GM19468 (cell line): ENCODE results near the gene GADD45B.

Source experiments
- ATAC-seq: cut with Tn5 transposase; IDR thresholded peaks from one replicate; pipeline ENCODE4 v1.9.1; 2021; ENCODE audit warnings: mild to moderate bottlenecking, moderate library complexity, moderate number of reproducible peaks; ENCODE audit not compliant: unreplicated experiment; ENCODE audit errors: extremely low read depth

GADD45B gene, protein sequence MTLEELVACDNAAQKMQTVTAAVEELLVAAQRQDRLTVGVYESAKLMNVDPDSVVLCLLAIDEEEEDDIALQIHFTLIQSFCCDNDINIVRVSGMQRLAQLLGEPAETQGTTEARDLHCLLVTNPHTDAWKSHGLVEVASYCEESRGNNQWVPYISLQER

DNA sequence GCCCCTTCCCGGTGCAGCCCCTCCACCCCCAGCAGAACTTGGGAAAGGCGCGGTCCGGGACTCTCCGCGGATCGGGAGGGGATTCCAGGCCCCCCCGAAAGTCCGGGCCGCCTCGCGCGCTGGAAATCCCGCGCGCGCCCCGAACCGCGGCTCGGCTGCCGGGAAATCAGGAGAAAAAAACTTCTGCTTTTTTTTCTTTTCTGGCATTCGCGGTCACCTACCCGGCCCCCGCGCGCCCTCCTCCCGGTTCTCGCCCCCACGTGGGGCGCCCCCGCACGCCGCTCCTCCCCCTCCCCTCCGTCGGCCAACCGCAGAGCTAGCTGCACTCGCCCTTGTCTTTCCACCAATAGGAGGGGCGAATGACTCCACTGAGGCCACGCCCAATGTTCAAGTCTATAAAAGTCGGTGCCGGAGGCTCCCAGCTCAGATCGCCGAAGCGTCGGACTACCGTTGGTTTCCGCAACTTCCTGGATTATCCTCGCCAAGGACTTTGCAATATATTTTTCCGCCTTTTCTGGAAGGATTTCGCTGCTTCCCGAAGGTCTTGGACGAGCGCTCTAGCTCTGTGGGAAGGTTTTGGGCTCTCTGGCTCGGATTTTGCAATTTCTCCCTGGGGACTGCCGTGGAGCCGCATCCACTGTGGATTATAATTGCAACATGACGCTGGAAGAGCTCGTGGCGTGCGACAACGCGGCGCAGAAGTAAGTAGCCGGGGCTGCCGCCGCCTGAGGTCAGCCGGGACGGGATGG is at the start of gene GADD45B:
TSS of gene GADD45B (plus strand) at position 426 of the 749 bp plus-strand sequence. CDS start at position 658, 232 bp downstream.
- ATAC-seq, result peak; percentile 33

DNA sequence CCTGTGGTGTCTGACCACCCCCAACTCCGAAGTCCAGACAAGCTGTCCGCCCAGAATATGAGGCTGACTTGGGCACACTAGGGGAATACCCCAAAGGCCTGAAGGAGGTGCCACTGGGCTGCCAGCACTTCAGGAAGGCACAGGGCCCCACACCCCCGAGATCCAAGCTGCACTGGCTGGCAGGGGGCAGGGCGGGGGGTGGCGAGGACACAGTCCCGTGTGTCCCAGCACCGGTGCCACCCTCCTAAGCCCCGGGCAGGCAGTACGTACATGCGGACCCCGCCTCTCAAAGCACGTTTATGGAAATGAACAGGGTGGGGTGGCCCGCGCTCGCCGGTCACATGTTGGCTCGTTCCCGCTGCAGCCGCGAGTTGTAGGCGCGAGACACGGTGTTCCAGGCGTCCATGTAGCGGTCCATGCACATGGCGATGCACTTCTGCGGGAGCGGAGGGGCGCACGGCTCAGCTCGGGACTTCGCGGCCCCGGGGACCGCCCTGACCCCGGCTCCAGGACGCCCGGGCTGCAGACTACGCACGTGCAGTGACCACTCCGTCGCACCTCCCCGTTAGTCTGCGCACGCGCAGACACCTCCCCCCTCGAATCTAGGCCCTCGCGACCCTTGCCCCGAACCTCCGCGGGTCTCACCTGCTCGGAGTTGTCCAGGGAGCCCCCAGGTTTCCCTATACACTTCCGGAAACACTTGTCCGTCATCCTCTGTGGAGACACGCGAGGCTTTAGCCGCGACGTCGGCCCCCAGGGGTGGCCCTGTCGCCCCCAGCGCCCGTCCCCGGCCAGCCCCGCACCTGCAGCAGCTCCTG is 49.1 kb upstream of the GADD45B start:
- ATAC-seq, result no peak

DNA sequence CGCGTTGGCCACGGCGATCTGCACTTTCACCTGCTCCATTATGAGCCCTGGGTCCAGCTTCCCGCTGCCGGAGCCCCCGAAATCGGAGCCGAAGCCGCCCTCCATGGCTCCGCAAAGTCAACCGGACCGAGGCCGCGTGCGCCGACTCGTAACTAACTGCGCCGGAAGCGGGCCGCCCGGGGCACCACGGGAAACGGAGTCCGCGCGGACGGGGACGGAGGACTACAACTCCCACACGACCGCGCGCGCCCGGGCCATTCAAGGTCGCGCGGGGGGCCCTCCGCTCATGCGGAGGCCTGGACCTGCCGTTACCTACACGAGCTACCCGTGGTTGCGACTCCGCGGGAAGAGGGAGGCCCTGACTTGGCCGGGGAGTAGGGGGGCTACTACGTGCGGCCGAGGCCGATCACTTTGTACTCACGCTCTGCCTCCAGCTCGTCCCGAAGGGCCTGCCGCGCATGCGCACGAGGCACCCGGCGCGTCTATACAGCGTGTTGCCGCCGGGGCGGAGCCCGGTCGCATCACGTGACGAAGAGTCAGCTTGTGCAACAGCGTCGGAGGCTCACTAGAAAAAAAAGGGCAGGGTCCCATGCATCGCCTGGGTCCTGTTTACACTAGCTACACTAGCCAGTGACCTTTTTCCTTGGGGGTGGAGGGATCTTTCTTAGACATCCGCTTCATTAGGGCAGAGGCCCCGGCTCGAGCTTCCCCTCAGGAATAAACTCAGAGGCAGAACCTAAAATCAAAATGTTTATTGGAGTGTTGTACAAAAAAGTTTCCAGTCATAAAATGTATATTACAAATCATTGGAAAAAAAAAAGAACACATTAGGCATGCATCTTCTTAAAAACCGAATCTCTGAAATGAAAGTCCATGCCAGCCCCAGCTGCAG is 48.3 kb upstream of the GADD45B start, which contains the start of gene TIMM13:
TSS of gene TIMM13 (minus strand) at position 158 of the 892 bp plus-strand sequence. CDS start at position 105, 53 bp downstream.
- peak; percentile 52 for ATAC-seq

DNA sequence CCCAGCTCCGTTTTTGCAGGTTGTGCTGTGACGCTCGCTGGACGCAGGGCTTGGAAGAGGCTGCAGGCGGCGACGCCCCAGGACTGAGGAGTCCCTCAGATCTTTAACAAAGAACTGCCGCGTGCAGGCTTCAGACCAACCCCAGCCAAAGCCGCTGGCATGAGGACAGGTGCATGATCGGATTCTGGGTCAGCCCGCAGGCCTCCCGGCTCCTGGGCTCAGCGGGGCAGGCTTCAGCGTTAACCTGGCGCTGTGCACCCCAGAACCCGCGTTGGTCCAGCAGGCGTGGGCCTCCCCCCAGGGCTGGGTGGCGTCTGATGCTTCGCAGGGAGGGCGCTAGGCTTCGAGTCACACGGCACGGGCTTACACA is 47.6 kb upstream of the GADD45B start:
- ATAC-seq, result no peak

DNA sequence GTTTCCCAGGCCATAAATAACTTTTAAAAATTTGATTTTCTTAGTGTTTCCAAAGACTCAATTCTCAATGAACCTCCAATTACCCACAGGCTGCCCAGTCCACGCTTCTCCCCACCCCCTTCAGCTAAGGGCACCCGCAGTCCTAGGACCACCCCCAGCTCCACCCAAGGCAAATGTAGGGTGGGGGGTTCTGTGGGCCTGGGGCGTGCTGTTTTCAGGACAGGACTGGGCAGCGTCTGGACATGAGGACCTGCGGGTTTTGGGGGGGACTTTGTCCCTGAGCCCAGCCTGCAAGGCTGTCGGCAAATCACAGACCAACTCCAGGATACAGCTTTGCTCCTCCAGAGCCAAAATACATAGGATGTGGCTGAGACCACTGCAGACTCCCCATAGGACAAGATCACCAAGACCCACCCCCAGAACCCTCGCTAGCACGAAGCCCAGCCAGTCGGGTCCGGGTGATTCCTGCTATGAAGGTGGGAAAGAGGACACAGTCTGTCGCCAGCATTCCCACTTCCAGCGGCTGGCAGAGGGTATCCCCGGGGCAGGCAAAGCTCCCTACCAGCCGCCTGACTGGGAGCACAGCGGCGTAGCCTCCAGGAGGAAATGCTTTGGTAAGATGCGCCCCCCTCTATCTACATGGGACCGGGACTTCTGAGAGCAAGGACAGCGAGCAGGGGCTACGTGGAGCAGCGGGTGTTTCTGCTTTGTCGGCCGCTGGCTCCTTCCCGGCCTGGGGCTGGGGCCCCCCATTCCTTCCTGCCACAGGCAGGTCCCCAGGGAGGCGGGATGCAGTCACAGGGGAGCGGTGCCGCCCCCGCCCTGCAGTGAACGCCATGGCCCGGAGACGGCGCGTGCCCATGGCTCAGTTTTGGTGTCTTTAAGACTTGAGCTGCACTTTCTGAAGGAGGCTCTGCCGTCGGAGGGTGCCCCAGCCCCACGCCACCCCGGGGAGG is 46.9 kb upstream of the GADD45B start:
- no peak for ATAC-seq

DNA sequence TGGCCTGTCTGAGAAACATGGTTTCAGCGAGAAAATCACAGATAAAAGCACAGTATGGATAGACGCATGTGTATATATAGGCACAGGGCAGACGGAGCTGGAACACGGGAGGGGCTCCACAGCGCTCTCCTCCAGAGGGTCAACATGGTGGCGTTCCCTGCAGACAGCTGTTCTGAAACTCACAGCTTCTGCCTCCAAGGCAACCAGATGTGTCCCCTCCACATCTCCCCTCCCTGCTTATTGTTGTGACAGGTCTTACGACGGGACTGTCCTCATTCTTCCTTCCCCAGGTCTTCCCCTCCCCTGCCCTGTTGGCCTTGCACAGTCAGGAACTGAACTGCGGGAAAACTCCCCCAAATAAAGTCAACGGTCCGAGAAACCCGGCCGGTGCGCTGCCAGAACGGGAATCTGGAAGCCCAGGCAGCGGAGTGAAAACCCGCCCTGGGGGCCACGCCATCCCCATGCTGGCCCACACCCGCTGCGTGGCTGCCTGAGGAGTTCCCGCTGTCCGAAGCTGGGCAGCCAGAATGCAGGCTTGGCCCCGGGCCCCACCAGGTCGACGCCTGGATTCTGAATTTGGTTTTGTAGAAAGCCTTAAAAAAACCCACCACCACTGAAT is 45.9 kb upstream of the GADD45B start:
- ATAC-seq, result no peak

DNA sequence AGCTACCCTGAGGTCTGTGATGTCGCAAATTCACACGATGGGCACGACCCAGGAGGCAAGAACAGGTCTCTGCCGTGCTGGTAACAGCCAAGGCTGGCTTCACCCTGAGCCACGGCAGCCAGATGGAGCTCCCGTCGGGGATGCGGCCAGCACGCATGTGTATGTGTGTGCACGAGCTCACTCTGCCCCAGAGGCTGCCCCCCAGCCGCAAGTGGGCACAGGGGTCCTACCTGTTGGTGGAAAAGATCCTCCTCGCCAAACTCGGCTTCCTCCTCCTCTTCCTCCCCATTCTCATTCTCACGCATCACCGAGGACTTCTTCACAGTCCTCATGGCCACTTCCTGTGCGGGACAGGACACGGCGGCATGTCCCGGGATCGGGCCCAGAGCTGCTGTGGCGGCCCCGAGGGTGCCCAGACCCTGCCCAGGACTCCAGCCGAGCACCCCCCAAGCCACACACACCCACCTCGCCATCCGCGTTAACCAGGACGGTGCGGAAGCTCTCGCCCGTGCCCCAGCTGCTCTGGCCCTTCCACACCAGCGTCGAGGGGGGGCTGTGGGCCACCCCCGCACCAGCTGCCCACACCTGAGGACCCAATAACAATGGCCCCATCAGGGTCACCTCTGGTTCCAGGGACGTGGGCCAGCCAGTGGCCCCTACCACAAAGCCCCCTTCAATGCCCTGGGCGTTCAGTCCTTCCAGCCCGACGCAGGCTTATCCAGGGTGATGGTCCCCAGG is 44.4 kb upstream of the GADD45B start:
- no peak for ATAC-seq

DNA sequence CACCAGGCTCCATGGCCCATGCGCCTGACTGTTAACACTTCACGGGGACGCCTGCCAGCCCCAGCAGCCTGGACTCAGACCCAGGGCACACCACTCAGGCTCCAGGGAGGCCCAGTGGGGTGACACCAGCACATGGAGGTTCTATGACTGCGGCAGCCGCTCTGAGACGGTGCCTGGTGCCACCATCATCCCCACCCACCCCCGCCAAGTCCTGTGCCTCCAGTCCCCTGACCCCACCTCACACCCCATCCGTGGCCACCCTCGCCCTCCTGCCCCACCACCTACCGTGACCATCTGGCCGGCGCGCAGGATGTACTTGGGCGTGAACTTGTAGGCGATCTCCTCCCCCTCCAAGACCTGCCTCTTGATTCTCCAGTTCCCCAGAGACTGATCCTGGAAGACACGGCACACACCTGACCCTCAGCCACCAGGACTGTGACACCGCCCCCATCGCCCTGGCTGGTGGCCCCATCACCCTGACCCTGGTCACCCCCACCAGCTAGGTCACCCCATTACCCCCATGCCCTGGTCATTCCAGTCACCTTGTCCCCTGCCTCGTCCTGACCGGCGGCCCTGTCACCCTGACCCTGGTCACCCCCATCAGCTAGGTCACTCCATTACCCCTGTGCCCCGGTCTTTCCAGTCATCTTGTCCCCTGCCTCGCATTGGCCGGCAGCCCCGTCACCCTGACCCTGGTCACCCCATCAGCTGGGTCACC is 43.6 kb upstream of the GADD45B start:
- ATAC-seq, result no peak

DNA sequence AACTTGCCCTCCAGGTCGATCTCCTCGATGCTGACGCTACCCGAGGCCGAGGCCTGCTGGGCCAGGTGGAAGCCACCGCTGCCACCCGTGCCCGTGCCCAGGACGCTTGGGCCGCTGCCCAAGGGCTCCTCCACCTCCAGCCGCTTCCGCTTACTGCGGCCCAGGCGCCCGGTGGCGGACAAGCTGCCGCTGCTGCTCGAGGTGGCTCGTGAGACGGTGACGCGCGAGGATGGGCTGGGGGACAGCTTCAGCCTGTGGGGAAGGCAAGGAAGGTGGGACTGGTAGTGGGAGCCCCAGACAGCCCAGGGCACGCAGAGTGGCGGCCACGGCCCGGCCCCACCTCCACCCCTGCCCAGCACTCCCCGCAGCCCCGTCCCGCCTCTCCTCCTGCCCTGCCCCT is 42.1 kb upstream of the GADD45B start:
- ATAC-seq, result no peak

DNA sequence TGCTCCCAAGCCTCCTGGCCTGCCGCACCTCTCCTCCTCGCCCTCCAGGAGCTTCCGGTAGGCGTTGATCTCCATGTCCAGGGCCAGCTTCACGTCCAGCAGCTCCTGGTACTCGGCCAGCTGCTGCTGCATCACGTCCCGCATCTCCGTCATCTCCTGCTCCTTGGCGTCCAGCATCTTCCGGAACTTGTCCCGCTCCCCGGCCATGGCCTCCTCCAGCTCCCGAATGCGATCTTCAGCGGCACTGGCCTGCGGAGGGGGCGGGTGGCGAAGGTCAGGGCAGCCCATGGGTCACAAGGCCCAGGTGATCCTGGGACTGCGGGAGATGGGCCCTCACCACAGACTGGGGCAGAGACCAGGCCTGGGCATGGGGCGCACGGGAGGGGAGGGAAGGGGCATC is 41.7 kb upstream of the GADD45B start:
- ATAC-seq, result no peak

DNA sequence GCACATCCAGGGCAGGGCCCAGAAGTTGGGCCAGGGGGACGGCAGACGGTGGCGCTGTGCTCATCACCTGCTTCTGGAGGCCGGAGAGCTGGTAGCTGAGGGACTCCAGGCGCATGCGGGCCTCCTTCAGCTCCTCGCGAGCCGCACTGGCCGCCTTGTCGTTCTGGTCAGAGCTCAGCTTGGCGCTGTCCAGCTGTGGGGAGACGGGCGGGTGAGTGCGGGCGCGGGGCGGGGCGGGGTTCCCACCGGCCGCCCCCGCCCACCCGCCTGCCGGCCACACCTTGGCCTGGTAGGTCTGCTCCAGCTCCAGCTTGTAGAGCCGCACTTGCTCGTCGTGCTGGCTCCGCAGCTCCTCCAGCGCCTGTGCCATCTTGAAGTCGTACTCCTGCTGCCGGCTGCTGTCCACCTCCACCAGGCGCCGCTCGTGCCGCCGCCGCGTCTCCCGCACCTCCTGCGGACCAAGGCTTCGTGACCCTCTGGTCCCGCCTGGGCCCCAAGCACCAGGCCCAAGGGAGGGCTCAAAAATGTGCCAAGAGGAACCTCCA is 41.1 kb upstream of the GADD45B start:
- ATAC-seq, result no peak

DNA sequence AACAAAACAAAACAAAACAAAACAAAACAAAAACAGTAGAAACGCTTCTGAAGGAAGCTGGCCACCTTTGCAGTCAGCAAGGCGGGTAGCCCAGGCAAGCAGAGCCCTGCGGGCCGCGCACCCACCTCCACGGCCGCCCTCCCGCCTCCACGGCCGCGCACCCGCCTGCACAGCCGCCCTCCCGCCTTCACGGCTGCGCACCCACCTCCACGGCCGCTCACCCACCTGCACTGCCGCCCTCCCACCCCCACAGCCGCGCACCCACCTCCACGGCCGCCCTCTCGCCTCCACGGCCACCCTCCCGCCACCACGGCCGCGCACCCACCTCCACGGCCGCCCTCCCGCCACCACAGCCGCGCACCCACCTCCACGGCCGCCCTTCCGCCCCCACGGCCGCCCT is 39.5 kb upstream of the GADD45B start:
- no peak for ATAC-seq

DNA sequence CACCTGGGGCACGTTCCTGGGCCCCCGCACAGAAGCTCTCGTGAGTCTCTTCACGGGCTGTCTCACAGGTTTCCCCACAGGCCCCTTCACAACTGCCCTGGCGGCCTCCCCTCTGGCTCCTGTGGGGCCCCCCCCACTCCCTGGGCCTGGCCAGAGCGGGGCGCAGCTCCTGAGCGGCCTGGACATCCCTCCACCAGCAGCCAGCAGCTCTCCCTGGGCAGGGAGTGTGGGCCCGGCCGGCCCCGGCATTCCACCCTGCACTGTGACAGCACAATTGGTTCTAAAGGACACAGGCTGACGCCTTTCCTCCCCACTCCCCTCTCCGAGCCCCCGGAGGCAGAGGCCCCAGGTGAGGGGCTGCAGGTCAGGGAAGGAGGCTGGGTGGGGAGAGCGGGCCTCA is 39.0 kb upstream of the GADD45B start:
- no peak for ATAC-seq

DNA sequence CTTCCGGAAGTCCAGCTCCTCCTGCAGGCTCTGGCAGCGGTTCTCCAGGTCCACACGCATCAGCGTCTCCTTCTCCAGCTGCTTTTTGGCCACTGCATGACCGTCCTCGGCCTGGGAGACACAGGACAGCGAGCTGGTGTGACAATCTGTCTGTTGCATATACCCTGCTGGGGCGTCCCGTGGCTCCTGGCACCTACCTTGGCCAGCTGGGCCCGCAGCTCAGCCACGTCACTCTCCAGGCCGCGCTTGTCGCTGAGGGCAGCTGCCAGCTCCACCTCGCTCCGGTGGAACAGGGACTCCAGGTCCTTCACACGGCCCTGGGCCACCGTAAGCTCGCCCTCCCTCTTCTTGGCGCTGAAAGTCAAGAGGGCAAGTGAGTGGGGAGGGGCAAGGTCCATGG is 37.7 kb upstream of the GADD45B start:
- ATAC-seq, result no peak

DNA sequence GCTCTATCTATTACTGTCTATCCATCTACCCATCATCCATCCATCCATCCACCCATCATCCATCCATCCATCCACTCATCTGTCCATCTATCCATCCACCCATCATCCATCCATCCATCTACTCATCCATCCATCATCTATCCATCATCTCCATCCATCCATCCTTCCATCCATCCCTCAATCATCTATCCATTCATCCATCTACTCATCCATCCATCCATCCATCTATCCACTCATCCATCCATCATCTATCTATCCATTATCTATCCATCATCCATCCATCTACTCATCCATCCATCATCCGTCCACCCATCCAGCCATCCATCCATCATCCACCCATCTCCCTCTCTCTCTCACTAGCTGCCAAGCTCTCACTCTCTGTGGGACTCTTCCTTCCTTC is 35.4 kb upstream of the GADD45B start:
- ATAC-seq, result no peak

DNA sequence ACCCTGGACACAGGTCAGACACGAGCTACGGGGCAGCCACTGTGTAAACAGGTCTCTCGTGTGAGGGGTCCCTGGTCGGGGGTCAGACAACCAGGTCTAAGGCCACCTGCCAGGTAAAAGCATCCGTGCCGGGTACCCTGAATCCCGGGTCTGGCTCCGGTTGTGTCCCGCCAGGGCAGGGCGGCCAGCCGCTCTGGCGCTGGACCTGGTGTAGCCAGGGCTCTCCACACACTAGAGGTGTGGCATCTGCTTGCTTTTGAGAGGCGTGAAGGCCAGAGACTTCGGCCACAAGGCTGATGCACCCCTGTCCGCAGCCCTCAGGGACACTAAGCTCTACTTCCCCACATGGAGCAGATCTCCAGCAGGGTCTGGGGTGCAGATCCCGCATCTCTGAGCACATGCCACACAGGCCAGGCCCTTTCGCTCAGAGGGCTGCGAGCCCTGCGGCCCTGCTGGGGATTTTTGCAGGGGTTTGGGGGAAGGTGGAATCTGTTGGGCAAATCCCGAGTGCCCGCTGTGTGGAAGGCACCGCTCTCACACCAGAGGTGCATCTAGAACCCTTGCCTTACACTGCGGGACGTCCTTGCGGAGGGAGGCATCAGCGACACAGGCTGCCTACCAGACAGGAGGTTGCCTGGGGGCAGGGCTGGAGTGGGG is 34.7 kb upstream of the GADD45B start:
- ATAC-seq, result no peak
